Caki2 (cell line): ENCODE measurements around the gene STK24. TPM values are rescaled to one million over a fixed set of nuclear protein-coding genes. Genes with fewer than 3 reads are reported as not detected.

Experiments
- DNase-seq: peaks from one replicate; pipeline ENCODE4 v3.0.0-alpha.2; 2015; ENCODE audit warnings: low read depth
- in situ Hi-C: cut with HindIII; loops from 2 replicates; pipeline ENCODE4 v1.10.0; 2016; ENCODE audit warnings: low sequenced_read_pairs, low pct_unique_long_range_greater_than_20kb, mixed read lengths
- total RNA-seq: library from RNA; depleted of rRNA; stranded (reverse); fragments of >200 nt; shearing (Covaris generic); gene quantifications from 2 replicates; pipeline ENCODE4 v1.2.3, GENCODE V29; 2014; ENCODE audit warnings: low replicate concordance; rRNA removed

The STK24 gene
- total RNA-seq, 1 experiment from 2014 or later, result 94.3 TPM

GRCh38 chr13:98398581-98398980, 178.3 kb downstream of the STK24 start:
- no peak for DNase-seq
- in situ Hi-C loops, result no loop called here

GRCh38 chr13:98397861-98398260, 179.0 kb downstream of the STK24 start:
- in situ Hi-C loops, result no loop called here
- DNase-seq, result no peak

- peak; percentile 7 for DNase-seq
- in situ Hi-C loops, result no loop called here
Measured at GRCh38 chr13:98397221-98397620, 179.7 kb downstream of the STK24 start.

GRCh38 chr13:98396071-98396710, 180.7 kb downstream of the STK24 start:
- no peak for DNase-seq
- in situ Hi-C loops, result no loop called here

Other genes with a start within 250 kb of the STK24 start
- not detected in 2 replicates for gene SLC15A1, start 175.6 kb upstream of the STK24 start, total RNA-seq